Peyer's patch (tissue), 4 donors: Measurements from ENCODE around the gene EMC1.

Experiments used
- POLR2A ChIP-seq, 2 donors: fragments of 450-650 bp; IDR thresholded peaks; one replicate each; pipeline ENCODE4 v1.5.1; 2017; ENCODE audit warnings: antibody characterized with exemption in 2 of 2, mild to moderate bottlenecking in 2 of 2, moderate library complexity in 2 of 2
- TF ChIP-seq, protein P1 (sequence below), 6 experiments: fragments of 450-650 bp in 4 of 6; fragments of 200-600 bp in 2 of 6; sonication (generic) in 1 of 6; IDR thresholded peaks; one replicate each; pipeline ENCODE4 v1.5.1; 2017 to 2019; ENCODE audit warnings: antibody characterized with exemption in 6 of 6, mild to moderate bottlenecking in 3 of 6, moderate library complexity in 1 of 6

GRCh38 chr1:19189270-19189669 lies 62.1 kb downstream of the EMC1 start:
- TF ChIP-seq, protein P1, sequence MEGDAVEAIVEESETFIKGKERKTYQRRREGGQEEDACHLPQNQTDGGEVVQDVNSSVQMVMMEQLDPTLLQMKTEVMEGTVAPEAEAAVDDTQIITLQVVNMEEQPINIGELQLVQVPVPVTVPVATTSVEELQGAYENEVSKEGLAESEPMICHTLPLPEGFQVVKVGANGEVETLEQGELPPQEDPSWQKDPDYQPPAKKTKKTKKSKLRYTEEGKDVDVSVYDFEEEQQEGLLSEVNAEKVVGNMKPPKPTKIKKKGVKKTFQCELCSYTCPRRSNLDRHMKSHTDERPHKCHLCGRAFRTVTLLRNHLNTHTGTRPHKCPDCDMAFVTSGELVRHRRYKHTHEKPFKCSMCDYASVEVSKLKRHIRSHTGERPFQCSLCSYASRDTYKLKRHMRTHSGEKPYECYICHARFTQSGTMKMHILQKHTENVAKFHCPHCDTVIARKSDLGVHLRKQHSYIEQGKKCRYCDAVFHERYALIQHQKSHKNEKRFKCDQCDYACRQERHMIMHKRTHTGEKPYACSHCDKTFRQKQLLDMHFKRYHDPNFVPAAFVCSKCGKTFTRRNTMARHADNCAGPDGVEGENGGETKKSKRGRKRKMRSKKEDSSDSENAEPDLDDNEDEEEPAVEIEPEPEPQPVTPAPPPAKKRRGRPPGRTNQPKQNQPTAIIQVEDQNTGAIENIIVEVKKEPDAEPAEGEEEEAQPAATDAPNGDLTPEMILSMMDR (IDR thresholded peaks at IDR 0.05): no peak
- no peak for TF ChIP-seq POLR2A (IDR thresholded peaks at IDR 0.05)
